CD4-positive, alpha-beta T cell treated with Interleukin-15 for 4 hours (primary cell): Measurements from ENCODE around the gene ATRAID.

Experiments
- DNase-seq: peaks from one replicate; pipeline ENCODE4 v3.0.0-alpha.2; 2020; ENCODE audit warnings: low spot score

Gene ATRAID

DNA sequence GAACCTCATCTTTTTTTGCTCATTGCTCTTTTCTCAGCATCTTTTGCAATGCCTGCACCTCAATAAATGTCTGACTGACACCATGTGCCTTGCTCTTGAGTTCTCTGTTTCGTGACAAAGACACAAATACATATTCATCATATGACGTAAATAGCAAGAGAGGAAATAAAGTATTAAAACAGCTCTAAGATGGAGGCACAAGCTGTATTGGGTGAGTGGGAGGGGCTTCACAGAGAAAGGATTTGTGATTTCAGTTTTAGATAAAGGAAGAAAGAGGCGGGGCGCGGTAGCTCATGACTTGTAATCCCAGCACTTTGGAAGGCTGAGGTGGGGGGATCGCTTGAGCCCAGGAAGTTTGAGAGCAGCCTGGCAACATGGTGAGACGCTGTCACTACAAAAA is 8.2 kb downstream of the ATRAID start:
- no peak for DNase-seq

DNA sequence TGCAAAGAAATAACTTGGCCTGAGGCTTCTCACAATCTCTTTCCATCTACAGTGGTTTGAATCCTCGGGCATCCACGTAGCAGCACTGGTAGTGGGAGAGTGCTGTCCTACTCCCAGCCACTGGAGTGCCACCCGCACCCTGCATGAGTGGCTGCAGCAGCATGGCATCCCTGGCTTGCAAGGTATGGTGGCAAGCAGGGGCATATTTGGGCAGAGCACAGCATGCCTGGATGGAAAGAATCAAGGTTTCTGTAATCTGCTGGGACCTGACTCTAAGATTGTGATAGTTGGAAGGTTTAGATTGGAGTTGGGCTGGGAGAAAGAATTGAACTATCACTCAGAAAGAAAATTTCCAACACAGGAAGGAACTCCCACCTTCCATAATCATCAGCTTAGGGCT is 9.3 kb downstream of the ATRAID start:
- DNase-seq, result no peak

DNA sequence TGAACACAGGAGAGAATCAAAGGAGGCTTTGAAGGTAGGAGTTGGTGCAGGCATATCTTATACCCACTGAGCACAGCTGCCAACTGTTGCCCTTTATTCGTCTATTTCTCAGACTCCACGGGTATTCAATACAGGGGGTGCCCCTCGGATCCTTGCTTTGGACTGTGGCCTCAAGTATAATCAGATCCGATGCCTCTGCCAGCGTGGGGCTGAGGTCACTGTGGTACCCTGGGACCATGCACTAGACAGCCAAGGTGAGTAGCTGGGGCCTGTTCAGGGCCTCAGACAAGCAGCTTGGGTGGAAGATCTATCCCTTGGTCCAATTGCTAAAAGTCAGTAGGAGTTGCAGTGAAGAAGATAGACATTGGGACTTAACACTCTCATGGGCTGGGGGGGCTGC is 10.6 kb downstream of the ATRAID start:
- DNase-seq, result no peak

DNA sequence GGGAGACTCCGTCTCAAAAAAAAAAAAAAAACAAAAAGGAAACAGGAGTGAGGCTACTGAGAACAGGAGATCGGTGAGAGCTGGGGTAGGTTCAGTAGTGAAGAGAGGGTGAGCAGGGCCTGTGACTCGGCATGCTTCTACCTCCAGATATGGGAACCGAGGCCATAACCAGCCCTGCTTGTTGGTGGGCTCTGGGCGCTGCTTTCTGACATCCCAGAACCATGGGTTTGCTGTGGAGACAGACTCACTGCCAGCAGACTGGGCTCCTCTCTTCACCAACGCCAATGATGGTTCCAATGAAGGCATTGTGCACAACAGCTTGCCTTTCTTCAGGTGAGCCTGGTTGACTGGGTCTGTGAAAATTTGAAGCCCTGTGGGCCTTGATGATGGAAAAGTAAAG is 11.6 kb downstream of the ATRAID start:
- DNase-seq, result no peak

DNA sequence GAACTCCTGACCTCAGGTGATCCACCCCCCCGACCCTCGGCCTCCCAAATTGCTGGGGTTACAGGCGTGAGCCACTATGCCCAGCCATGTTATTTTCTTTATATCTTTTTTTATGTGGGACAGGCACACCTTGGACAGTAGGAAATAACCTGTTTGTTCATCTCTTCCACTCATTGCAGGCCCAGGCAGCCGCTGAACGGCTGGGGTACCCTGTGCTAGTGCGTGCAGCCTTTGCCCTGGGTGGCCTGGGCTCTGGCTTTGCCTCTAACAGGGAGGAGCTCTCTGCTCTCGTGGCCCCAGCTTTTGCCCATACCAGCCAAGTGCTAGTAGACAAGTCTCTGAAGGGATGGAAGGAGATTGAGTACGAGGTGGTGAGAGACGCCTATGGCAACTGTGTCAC is 13.7 kb downstream of the ATRAID start:
- no peak for DNase-seq

DNA sequence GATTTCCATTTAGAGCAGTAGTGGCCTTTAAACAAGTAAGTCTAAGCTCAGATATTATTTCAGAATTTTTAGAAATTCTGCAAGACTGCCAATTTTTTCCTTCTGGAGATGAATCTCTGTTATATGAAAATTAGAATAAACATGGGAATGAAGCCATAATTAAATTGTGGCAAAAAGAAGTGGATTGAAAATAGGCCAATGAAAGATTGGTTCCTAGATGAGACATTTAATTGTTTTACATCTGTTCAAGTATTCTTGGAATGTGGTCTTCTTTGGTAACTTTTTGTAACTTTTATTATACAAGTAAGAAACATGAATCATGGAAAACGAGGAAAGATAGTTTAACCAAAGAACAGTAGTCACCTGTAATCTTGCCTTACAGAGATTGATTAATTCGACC is 15.7 kb downstream of the ATRAID start:
- no peak for DNase-seq

DNA sequence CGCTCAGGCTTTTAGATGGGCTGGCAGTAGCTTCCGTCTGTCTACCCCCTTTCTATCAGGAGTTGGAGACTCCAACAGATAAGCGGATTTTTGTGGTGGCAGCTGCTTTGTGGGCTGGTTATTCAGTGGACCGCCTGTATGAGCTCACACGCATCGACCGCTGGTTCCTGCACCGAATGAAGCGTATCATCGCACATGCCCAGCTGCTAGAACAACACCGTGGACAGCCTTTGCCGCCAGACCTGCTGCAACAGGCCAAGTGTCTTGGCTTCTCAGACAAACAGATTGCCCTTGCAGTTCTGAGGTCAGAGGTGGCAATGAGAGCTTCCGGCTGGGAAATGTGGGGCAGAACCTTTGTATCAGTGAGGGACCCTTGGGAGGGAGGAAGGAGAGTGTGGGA is 20.1 kb downstream of the ATRAID start:
- no peak for DNase-seq

DNA sequence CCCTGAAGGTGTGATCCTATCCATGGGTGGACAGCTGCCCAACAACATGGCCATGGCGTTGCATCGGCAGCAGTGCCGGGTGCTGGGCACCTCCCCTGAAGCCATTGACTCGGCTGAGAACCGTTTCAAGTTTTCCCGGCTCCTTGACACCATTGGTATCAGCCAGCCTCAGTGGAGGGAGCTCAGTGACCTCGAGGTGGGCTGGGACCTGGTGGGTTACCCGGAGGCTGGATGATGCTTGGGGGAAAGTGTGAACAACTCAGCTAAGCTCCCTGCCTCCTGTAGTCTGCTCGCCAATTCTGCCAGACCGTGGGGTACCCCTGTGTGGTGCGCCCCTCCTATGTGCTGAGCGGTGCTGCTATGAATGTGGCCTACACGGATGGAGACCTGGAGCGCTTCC is 21.5 kb downstream of the ATRAID start:
- no peak for DNase-seq

DNA sequence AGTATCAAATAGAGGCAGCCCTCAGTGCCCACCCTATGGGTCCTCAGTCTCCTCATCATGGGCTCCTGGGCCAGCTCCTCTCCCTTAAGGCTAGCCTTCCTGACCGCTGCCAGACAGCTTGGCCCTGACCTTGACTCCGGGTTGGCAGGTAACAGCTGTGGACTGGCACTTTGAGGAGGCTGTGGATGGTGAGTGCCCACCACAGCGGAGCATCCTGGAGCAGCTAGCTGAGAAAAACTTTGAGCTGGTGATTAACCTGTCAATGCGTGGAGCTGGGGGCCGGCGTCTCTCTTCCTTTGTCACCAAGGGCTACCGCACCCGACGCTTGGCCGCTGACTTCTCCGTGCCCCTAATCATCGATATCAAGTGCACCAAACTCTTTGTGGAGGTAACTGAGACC is 24.3 kb downstream of the ATRAID start:
- DNase-seq, result no peak

DNA sequence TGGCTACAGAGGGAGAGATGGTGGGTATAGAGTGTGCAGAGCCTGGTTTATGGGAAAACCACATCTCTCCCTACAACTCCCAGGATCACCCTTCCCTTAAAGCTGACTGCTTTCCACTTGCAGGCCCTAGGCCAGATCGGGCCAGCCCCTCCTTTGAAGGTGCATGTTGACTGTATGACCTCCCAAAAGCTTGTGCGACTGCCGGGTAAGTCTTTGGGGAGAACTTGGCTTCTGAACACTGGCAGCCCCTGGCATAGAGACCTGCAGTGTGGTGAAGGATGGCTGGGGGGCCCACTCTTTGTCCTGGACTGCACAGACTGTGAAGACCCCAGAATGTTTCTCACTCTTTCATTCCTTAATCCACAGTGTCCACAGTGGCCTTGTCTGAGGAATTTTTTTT is 24.8 kb downstream of the ATRAID start:
- DNase-seq, result no peak

DNA sequence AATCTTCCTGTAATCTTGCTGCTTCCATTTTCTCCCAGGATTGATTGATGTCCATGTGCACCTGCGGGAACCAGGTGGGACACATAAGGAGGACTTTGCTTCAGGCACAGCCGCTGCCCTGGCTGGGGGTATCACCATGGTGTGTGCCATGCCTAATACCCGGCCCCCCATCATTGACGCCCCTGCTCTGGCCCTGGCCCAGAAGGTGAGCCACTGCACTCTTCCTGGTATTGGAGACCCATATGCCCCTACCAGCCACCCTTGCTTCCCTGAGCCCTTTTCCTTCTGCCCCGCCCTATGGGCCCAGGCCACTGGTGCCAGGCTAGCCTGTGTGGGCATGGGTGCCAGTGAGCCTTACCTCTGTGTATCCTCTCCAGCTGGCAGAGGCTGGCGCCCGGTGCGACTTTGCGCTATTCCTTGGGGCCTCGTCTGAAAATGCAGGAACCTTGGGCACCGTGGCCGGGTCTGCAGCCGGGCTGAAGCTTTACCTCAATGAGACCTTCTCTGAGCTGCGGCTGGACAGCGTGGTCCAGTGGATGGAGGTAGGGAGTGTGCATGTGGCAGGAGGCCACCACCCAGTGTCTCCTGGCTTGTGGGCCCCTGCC is 25.6 kb downstream of the ATRAID start:
- no peak for DNase-seq

DNA sequence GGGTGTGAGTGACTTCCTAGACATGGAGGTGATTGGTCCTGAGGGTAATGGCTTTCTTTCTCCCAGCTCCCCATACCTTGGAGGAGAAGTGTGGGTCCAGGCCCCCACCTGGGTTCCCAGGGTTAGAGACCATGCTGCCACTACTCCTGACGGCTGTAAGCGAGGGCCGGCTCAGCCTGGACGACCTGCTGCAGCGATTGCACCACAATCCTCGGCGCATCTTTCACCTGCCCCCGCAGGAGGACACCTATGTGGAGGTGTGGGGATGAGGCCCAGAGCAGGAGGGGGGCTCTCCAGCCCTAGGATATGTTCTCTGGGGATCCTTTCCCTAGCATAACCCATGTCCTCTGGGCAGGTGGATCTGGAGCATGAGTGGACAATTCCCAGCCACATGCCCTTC is 27.1 kb downstream of the ATRAID start:
- no peak for DNase-seq

DNA sequence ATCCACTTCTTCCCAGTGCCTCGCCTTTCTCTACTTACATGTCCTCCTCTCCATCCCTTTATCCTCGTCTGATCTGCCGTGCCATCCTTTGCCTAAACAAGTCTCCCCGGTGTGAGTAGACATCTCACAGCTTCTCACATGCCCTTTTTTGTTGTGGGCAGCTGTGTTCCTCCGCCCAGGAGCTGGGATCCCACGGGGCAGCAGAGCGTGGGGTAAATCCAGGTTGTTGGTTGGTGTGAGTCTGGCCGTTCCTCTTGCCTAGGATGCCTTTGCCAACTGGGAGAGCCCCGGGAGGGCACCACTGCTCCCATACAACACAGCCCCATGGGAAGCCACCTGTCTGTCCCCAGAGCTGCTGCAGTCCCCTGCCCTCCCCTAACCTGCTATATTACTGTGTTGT is 28.6 kb downstream of the ATRAID start:
- DNase-seq, result no peak

DNA sequence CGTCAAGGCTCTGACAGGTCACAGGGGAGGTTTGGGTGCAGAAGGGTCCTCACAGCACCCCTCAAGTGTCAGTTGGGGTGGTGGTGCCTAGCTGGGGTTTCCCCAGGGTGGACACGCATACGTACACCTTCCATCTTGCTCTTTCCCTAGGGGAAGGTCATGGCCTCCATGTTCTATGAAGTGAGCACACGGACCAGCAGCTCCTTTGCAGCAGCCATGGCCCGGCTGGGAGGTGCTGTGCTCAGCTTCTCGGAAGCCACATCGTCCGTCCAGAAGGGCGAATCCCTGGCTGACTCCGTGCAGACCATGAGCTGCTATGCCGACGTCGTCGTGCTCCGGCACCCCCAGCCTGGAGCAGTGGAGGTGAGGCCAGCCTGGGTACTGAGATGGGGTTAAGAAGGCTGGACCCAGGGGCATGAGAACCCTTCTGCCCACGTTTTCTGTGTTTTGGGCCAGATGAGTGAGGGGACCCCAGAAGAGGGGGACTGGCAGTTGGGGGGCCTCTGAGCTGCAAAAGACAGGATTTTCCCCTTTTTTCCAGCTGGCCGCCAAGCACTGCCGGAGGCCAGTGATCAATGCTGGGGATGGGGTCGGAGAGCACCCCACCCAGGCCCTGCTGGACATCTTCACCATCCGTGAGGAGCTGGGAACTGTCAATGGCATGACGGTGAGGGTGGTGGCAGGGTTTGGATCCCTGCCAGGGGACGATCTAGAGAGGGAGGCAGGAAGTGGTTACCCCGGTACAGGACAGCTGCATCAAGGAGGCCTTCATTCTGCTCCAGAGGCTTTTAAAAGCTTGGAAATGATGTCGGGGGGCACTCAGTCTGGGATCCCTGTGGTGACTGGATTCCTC is 30.1 kb downstream of the ATRAID start:
- DNase-seq, result no peak

DNA sequence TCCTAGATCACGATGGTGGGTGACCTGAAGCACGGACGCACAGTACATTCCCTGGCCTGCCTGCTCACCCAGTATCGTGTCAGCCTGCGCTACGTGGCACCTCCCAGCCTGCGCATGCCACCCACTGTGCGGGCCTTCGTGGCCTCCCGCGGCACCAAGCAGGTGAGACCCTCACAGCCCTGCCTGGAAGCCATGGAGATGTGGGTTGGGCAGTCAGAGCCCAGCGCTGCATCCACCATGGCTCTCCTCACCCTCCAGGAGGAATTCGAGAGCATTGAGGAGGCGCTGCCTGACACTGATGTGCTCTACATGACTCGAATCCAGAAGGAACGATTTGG is 30.7 kb downstream of the ATRAID start:
- DNase-seq, result no peak

DNA sequence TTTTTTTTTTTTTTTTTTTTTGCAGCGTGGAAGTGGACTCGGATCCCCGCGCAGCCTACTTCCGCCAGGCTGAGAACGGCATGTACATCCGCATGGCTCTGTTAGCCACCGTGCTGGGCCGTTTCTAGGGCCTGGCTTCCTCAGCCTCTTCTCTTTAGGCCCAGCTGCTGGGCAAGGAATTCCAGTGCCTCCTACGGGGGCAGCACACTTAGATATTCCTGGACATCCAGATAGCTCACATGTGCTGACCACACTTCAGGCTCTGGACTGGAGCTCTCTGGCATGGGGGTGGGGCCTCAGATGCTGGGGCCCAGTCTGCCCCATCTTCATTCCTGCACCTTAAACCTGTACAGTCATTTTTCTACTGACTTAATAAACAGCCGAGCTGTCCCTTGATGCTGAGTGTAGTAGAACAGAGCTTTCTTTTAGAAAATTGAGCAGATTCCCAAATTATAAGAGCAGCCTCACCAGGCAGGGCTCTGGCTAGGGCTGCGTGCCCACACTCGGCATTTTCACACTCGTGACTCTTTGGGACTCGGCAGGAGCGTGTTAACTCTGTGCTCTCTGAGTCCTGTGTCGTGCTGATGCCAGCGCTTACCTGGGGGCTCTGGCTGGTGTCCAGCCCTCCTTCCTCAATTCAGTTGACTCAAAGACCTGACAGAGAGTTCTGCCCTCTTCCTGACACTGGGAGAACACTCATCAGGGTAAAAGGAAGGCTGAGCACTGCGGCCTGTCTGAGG is 31.7 kb downstream of the ATRAID start:
- DNase-seq, result no peak

DNA sequence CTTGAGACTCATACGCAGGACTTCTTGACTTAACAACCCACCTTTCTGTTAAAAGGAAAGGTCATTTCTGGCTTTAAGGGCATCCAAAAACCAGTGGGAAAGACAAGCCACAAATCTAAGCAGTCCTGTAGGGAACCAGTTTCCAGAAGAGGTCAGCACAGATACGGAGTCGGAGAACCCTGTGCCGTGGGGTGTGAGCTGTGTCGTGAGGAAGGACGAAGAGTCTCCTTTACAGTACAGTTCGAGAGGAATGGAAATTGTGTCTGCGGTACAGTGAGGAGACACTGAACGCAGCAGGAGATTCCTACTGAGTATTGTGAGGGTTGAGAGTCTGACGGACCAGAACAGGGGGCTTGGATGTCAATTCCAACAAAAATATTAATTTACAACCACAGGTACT is 33.3 kb downstream of the ATRAID start:
- DNase-seq, result no peak

DNA sequence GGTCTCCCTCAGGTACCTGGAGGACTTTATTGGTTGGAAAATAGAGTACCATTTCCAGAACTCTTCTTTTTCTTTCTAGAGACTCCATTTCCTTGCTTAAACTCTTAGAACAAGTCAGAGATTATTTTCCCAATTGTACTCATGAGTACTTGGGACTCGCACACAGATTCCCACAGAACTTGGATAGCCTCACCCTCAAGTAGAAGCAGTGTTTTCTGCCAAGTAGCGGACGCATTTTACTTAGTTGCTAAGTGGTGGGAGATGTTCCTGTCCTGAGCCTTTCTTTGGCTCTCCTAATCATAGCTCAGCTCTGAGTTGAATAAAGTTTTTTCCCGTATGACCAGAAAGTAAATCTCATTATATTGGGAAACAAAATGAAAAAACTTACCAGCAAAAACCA is 33.8 kb downstream of the ATRAID start:
- no peak for DNase-seq

DNA sequence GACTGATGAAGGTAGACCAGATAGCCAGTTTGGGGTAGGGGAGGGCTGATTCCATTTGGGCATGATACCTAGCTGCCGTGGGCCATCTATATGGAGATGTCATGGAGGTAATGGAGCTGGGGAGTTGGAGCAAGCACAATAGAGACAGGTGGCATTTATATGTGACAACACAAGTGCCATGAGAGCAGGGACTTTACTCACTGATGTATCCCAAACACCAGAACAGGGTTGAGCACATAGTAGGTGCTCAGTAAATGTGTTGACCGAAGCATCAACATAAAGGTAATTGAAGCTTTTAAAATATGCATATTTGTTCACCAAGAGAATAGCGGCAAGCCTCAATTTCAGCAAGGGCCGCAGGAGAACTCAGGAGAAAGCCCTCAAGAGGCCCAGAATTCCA is 36.1 kb downstream of the ATRAID start:
- DNase-seq, result no peak

DNA sequence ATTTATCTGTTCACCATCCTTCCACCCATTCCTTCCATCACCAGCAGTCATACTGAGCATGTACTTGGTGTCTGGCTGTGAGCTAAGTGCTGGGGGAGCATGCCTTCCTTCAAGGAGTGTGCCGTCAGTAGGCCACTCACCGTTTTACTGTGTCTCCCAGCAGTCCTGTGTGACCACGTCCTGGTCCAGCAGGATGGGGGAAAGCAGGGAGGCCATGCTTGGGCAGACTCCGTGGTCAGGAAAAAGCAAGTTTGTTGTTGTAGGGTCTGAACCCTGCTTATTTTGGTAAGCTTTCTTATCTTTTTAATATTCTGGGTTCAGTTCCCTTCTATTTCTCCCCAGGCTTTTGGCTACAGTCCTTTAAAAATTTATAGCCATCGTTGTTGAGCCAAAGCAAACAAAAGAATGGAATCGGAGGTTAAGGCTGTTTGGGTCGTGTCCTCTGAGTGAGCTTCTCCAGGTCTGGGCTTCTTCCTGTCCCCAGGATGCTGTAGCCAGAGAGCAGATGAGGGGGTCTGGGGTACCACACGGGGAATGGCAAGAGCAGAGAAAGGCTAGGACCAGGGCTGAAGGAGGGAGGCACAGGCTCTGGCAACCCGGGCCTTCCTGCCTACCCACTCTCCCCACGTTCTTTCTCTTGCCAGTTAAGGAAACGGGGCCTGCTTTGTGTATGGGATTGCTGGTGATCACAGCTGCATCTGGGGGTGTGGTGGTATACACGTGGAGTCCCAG is 37.5 kb downstream of the ATRAID start:
- no peak for DNase-seq

DNA sequence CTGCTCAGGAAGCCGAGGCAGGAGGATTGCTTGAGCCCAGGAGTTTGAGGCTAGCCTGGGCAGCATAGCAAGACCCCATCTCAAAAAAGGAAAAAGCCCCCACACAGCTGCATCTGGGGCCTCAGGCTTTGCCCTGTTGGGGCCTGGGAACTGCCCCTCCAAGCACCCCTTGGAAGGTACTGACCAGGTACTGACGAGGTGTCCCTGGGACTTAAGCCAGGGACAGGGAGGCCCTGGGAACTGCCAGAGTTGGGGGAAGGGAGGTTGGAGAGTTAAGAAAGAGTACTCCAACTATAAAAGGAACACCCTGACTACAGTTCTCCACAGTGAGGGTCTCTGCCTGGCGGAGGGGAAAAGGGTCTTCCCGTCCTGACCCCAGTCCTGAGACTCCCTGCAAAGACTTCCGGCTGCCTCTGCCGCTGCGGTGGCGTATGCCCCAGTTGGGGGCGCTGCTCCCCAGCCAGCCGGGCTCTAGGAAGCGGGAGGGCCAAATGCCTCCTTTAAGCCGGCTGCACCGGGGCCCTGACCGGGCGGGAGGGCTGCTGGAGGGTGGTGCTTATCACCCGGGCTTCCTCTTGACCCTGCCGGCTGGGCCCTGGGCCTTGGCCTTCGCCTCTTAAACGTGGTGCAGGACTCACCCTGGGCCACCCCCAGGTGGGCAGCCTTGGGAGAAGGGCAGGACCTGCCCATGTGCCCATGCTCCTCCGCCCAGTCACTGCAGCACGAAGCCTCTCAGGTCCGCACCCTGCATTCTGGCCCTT is 38.2 kb downstream of the ATRAID start:
- peak; percentile 37 for DNase-seq
